ENCODE data around the gene SALL2.

The SALL2 gene

DNA sequence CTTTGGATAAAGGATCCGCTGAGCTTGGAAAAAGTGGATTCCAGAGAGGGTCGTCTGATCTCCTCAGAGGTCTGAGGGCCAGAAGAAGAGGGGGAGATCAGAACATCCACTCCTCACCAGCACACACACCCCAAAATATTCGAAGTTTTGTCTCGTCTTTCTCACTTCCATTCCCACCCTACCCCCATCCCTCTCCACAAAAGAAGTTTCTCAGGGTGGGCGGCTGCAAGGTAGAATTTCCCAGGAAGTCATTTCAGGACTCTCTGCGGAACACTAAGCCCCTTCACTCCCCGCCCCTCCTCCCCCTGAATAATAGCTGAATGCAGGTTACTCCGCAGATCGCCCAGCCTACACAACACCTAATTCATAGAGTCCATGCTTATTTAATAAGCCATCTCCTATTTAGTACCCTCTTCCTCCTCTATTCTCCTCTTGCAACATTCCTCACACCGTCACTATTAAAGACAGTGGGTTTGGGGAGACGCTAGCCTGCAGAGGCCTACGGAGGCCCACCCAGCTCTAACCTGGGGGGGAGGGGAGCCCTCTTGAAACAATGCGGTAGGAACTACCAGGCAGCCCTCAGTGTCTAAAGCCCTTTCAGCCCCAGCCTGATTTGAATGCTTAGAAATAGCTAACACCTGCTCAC lies 649 bp upstream of the SALL2 start:
- no peak for DNase-seq

DNA sequence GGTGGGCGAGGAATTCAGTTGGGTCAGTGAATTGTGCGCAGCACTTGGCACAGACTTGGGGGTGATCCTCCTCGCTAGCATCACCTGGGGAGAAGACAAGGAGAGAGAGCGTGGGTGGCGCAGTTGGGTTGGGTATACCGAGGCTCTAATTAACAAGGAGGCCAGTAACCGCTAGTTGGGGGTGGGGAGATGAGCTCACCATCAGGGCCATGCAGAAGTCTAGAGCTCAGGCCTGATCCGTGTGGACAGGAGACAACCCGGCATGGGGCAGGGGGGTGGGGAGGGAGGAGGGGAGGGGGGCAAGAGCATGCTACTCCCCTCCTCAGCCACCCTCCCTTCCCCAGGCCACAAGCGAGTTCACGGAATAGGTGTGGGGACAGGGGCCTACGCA lies 580 bp downstream of the SALL2 start:
- DNase-seq: no peak

GRCh38 chr14:21524575-21525490 lies 1.3 kb downstream of the SALL2 start:
- no peak for DNase-seq

- DNase-seq: no peak
These were observed 2.9 kb downstream of the SALL2 start for GRCh38 chr14:21523203-21523602.

DNA sequence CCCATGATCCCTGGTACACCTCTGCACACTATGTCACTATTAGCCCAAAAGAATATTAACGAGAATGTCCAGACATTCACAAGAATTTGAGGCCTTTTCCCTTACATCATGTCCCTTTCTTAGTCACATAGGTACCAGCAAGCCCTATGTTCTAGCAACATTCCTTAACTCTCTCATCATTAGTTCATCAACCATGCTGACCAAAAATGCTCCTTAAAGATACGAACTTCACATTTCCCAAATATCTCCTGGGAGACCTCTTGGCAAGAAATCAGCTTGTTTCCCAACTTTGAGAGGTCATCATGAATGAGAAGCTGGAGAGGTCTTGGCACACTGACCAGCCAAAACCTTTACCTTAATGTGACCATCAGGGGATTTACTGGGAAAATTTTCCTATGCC lies 4.6 kb downstream of the SALL2 start:
- DNase-seq: no peak

DNA sequence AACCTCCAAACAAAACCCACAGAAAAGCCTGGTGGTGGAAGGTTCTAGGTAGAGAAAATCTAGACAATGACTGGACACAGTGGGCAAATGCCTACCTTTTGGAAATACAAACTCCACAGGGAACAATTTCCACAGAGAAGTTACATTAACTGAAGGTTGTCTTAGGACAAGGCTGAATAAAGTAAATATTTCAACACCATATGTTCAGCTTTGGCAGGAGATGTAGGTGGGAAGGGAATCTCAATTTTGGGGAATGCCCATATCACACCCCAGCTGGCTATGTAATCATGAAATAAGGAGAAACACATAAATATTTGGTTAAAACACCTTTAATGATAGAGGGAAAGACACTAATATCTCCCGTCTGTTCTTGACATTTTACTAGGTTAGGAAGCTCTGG lies 5.4 kb downstream of the SALL2 start:
- DNase-seq: no peak

DNA sequence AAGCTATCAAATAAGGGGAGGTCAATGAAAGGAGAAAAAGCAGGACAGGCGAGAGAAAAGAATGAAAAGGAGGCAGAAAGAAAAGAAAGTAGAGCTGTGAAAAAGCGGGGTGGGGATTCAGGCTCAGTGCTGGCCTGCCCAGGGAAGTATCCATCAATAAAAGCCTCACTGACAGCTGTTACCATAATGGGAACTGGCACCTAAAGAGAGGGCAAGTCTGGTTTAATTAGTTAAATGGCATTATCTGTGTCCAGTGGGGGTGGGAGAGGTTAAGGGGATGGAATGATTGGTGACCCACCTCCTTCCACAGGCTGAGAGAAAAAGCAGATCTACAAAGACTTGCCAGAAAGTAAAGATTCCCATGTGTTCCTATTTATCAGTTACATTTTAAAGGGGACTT lies 7.4 kb downstream of the SALL2 start:
- no peak for DNase-seq

GRCh38 chr14:21514341-21514740 lies 11.8 kb downstream of the SALL2 start:
- no peak for DNase-seq

DNA sequence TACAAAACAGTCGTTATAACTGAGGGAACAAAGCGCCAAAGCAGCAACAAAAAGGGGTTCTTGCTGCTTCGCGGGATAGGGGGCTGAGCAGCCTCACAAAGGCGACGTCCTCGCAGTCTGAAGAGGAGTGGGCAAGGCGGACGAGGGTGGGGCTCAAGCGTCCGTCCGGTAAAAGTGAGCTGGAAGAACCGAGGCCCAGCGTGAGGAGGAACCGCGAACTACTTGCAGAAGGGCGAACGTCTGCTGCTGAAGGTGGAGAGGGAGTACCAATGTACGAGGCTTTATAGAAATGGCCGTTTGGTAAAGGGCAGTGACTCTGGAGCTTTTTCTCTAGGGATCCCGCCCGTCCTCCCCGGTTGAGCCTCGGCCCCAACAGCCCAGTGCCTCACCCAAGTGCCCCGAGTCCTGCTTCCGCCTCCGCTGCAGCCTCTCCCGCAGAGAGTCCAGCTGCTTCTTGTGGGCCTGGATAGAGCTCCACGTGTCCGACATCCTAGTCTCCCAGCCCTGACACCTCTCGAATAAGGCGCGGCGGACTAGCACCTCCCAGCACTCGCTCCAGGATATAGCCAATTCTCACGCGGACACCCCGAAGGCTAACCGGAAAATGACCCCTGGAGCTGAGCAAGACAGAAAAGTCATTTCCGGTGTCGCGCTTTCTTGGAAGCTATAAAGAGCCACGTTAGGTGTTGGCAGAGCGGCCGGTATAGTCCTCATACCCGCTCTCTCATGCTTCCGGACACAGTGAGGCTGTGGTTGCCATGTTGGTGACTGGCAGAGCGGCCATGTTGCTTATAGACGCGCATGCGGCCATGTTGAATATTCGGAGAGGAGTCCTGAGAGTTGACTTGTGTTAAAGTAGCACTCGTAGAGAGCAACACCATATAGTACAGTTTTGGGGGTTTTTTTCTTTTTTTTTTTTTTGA lies 15.2 kb downstream of the SALL2 start, which contains the start of gene METTL3:
TSS of gene METTL3 (minus strand) at position 606 of the 923 bp plus-strand sequence. CDS start at position 489, 117 bp downstream.
- DNase-seq: peak; percentile 92

DNA sequence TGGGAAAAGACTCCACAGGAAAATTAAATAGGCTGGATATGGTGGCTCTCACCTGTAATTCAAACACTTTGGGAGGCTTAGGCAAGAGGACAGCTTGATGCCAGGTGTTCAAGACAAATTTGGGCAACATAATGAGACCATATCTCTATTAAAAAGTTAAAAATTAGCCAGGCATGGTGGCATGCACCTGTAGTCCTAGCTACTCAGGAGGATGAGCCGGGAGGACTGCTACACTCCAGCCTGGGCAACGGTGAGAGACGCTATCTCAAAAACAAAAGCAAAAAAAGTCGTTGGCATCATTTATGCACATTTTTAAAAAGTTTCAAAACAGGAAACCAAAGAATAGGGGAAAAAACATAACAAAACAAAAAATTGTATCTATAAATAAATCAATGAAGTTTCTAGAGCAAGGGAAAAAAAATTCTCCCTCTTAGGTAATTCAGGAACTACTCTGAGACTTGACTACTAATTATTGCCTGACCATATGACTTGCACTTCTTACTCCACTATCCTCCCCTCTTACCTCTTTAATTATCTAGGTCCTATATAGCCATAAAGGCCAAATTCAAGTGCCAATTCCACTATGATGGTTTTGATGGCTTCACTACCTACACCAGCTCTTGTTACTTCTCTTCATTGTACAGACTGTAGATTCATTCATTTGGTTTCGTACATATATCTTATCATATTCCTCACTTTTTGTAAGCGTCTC lies 16.6 kb downstream of the SALL2 start:
- no peak for DNase-seq

DNA sequence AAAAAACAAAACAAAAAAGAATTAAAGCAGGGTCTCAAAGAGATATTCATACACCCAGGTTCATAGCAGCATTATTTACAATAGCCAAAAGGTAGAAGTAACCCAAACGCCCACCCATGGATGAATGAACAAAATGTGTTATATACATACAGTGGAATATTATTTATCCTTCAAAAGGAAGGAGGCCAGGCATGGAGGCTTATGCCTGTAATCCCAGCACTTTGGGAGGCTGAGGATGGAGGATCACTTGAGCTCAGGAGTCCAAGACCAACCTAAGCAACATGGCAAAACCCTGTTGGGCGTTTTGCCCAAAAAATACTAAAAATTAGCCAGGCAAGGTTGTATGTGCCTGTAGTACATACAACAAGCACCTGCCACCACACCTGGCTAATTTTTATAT lies 19.6 kb downstream of the SALL2 start:
- no peak for DNase-seq

DNA sequence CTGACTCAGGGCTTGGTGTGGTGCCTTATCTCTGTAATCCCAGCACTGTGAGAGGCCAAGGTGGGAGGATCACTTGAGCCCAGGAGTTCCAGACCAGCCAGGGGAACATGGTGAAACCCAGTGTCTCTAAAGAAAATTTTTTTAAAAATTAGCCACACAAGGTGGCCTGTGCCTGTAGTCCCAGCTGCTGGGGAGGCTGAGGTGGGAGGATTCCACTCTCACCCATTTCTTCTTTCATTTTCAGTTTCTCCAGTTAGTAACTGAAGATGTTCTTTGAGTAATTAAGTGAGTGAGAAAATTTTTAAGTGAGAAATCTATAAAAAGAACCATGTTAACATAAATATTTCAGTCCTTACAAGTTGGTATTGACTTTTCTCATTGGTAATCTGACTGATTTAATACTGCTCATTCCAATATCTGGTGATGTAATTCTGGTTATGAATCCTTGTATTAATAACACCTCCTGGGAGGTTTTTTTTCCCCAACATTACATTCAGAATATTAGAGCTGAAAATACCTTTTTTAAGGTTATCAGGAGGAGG lies 21.1 kb downstream of the SALL2 start:
- DNase-seq: peak; percentile 38

- no peak for DNase-seq
These were observed 22.8 kb downstream of the SALL2 start for GRCh38 chr14:21503376-21503775.

GRCh38 chr14:21501568-21501967 lies 24.6 kb downstream of the SALL2 start:
- DNase-seq: no peak

- no peak for DNase-seq
These were observed 27.3 kb downstream of the SALL2 start for GRCh38 chr14:21498540-21499526.

GRCh38 chr14:21496453-21496852 lies 29.7 kb downstream of the SALL2 start:
- DNase-seq: no peak

- DNase-seq: no peak
These were observed 31.0 kb downstream of the SALL2 start for GRCh38 chr14:21494902-21495762.

DNA sequence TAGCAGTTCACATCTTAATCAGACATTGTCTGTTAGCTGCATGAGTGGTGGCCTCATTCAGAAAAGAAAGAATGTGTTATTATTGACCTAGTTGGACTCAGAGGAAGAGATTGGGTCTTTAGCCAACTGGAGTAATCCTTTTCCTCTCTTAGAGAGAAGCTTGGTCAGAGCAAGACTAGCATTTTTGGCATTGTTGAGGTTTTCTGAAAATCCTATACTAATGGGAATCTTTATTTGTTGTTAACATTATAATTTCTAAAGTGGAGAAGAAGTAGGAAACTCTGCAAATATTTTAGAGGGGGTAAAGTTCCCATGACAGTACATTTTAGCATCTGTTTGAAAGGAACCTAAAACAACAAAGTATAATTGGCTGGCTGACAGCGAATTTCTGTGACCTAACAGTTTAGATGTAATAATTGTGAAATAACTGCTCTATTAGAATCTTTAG lies 39.5 kb downstream of the SALL2 start:
- DNase-seq: no peak

DNA sequence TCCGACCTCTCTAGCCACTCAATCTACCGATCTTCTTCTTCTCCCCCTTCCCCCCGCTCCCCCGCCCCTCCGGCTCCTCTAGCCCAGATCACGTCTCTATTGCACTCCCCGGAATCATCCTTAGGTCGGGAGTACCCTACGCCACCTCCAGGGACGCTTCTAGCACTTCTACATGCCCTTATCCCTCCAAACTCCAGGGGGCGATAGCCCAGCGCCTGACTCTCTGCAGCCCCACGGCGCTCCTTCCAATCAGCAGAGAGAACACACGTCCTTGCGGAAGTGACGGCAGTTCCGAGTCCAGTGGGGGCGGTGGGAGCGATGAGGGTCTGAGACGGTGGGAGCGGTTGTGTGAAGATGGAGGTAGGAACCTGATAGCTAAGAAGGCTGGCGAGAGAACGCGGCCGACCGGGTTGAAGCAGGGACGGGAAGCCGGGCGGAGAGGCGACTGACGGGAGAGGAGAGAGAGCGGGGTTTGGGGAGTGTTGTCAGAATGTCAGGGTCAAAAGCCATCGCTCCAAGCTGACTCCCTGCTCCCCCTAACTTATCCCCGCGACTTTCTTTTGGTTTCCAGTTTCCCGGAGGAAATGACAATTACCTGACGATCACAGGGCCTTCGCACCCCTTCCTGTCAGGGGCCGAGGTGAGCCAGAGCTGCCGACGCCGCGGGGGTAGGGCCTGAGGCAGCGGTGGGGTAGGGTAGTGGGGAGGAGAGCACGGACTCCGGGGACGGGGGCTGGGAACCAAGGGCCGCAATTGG lies 49.0 kb downstream of the SALL2 start, which contains the start of the genes RAB2B and TOX4:
TSS of gene RAB2B (minus strand) at position 35 of the 757 bp plus-strand sequence. CDS start 87 bp downstream, outside the sequence.
TSS of gene TOX4 (plus strand) at position 271 of the 757 bp plus-strand sequence. CDS start at position 355, 84 bp downstream.
- peak; percentile 93 for DNase-seq

Measured in activated naive CD4-positive, alpha-beta T cell treated with anti-CD3 and anti-CD28 coated beads, Interleukin-2, amount 50 U/mL, for 16 hours (primary cell).